ENCODE measurements around the gene TMEM154. TPM values are rescaled to one million over a fixed set of nuclear protein-coding genes. Genes with fewer than 3 reads are reported as not detected.

Gene TMEM154
- total and polyA plus RNA-seq, 12 donors, result 0.10 to 3.6 (median 0.33) TPM; not detected in 1

DNA sequence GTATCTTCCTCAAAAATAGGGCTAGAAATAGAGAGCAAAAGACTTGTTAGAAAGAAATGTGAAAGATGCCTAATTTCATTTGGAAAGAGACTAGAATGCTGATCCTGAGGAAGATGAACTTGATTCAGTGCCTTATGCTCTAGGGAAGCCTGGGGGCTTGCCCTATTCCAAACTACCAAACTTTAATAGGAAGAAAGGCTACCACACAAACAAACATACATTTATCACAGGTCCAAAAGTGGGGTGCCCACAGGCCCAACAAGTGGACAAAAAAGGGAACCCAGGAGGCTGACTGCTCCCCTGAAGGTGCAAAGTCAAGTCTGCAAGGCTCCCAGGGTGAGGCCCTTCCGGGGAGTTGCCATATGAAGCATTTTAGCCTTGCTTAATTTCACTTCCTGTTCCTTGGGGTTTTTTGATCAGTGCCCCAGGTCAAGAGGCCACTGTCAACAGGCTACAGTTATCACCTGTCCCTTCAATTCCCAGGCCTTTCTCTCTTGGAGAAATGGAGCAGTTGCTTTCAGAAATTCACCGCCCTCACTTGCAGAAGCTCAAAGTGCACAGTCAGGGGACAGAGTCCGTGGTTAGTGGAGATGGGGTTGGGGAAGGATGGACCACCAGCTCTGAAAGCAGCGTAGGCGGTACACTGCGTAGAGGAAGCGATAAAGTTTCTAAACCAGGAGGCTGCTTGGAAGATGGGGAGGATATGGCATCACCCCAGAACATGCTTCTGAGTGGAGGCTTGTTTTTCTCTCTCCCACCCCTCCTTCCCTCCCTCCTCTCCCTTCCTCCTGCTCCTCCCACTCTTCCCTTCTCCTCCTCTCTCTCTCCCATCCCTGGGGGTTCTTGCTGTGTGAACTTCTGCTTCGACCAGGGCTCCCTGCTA is 36.4 kb downstream of the TMEM154 start:
- WGBS, 4 donors, result 68 to 83% (median 75%) methylated on average over 8 of the region's 8 CpGs

DNA sequence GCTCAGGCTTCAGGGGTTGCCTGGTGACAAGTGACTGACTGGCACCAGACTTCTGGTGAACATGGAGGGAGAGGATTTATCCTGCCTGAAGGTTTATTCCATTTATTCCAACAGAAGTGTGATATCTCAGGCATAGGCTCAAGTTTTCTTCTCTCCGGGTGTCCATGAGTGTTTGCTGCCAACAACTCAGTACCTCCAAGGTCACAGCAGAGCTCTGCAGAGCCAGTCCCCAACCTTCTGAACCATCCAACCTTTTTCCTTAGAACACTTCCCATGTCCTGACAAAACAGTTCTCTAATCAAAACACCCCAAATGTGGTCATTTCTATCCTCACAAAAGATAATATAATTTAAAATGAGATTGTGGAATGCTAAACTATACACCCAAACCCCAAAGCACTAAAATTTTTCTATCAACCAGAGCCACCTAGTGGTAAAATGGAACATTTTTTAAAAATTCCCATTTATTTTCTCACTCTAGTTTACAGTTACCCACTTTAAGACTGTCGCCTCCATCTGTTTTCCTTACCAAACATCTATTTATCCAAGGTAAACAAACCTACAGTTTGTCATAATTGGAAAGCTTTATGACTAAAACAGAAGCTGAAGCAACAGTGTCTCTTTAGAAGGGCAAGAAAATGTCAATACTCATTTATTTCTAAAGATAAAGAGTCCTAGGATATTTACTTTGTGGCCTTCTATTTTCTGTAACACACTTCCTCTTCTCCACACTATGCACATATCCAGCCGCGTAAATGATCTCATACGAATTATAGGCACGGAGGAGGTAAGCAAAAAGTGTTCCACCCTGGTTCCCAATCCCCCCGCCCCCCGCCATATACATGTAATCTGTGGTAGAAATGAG is 39.5 kb downstream of the TMEM154 start:
- no peak overlapping the region for H3K4me3 ChIP-seq
- intact Hi-C loops (cut with DNase I), result loop anchor here in 1 of 2 donors (10.0 kb wide), 1 partner anchor 145 kb away; no protein-coding TSS in a partner anchor
- DNase-seq, result peak in 5 of 7 donors; percentile 22 to 45 (median 35)
- H3K4me1 ChIP-seq (replicated peaks in 1 of 2), result peaks cover 0 to 4% of the 10 kb centered on the region in 2 donors
- H3K27ac ChIP-seq, result no peak overlapping the region
- TF ChIP-seq POLR2A (IDR thresholded peaks at IDR 0.05), result no peak
- TF ChIP-seq, protein P1, sequence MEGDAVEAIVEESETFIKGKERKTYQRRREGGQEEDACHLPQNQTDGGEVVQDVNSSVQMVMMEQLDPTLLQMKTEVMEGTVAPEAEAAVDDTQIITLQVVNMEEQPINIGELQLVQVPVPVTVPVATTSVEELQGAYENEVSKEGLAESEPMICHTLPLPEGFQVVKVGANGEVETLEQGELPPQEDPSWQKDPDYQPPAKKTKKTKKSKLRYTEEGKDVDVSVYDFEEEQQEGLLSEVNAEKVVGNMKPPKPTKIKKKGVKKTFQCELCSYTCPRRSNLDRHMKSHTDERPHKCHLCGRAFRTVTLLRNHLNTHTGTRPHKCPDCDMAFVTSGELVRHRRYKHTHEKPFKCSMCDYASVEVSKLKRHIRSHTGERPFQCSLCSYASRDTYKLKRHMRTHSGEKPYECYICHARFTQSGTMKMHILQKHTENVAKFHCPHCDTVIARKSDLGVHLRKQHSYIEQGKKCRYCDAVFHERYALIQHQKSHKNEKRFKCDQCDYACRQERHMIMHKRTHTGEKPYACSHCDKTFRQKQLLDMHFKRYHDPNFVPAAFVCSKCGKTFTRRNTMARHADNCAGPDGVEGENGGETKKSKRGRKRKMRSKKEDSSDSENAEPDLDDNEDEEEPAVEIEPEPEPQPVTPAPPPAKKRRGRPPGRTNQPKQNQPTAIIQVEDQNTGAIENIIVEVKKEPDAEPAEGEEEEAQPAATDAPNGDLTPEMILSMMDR (IDR thresholded peaks at IDR 0.05), result peak; percentile 48 to 75 (median 67)
- whole genome bisulfite sequencing, 4 donors, result 30 to 41% (median 38%) methylated on average over 8 of the region's 8 CpGs
- H3K9me3 ChIP-seq (replicated peaks in 1 of 3), result no peaks in the 10 kb centered on the region
- H3K36me3 ChIP-seq (replicated peaks in 1 of 2), result no peaks in the 10 kb centered on the region
- H3K27me3 ChIP-seq, result no peaks in the 10 kb centered on the region

More for the DNA sequence above, 36.4 kb downstream of the TMEM154 start:
- Histone ChIP-seq H3K4me3 (no peak overlapping the region), H3K9me3 (replicated peaks in 1 of 3) (no peaks in the 10 kb centered on the region), H3K4me1 (replicated peaks in 1 of 2) (peaks cover 0 to 4% of the 10 kb centered on the region in 2 donors), H3K27me3 (no peaks in the 10 kb centered on the region), H3K36me3 (replicated peaks in 1 of 2) (no peaks in the 10 kb centered on the region), H3K27ac (no peak overlapping the region)
- intact Hi-C loops (cut with DNase I), result loop anchor here in 1 of 2 donors (10.0 kb wide), 1 partner anchor 149 kb away; no protein-coding TSS in a partner anchor
- DNase-seq, result no peak
- TF ChIP-seq, protein P1 (IDR thresholded peaks at IDR 0.05), result no peak
- no peak for TF ChIP-seq POLR2A (IDR thresholded peaks at IDR 0.05)

DNA sequence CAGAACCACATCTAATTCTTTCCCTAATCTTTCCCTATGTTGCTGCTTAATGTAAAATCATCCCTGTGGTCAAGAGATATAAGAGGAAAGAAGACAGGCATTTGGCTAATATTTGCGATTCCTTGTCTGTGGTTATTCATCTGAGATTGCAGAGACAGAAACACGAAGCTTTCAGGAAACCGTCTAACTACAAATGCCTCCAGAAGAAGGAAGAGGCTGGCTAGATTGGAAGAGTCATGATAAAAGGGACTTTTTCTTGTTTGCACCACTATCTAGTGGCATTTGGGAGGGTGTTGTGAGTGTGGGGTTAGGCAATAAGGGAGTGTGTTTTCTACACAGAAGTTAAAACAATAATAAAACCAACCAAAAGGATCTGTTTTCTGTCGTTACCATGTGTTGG is 43.9 kb downstream of the TMEM154 start:
- 63 to 66% (median 65%) methylated on average over 4 of the region's 4 CpGs for WGBS, 4 donors
- H3K9me3 ChIP-seq (replicated peaks in 1 of 3), result no peaks in the 10 kb centered on the region
- no peak for TF ChIP-seq POLR2A (IDR thresholded peaks at IDR 0.05)
- TF ChIP-seq, protein P1 (IDR thresholded peaks at IDR 0.05), result no peak
- no peaks in the 10 kb centered on the region for H3K27me3 ChIP-seq
- peaks cover 0 to 4% of the 10 kb centered on the region in 2 donors for H3K4me1 ChIP-seq (replicated peaks in 1 of 2)
- intact Hi-C loops (cut with DNase I), result loop anchor here in 1 of 2 donors (5.0 kb wide), 1 partner anchor 184 kb away; no protein-coding TSS in a partner anchor
- H3K27ac ChIP-seq, result no peak overlapping the region
- H3K36me3 ChIP-seq (replicated peaks in 1 of 2), result no peaks in the 10 kb centered on the region
- no peak for DNase-seq
- no peak overlapping the region for H3K4me3 ChIP-seq
